HCT116 (cell line): ENCODE measurements around the gene GAB4. TPM values are rescaled to one million over a fixed set of nuclear protein-coding genes. Genes with fewer than 3 reads are reported as not detected.

Experiments used
- ATAC-seq: fragments of 200-7000 bp; cut with Tn5 transposase; 2 replicates; pipeline ENCODE4 v1.9.1; 2020; ENCODE audit warnings: mild to moderate bottlenecking, moderate library complexity
- BruUV-seq: library from RNA; stranded (reverse); fragments of 400-500 nt; replicated peaks from 2 replicates; lab custom pipeline; 2021; lab: Mats Ljungman, UMichigan
- CTCF ChIA-PET: fragments of 300-600 bp; sonication (Branson Sonifier 250); formaldehyde crosslinking; loops from one replicate; lab custom pipeline; 2021; ENCODE audit warnings: antibody characterized with exemption; lab: Charles Lee
- POLR2A ChIA-PET: fragments of 300-600, 350-600 bp; sonication (Branson Sonifier 250); formaldehyde crosslinking; loops from one replicate; lab custom pipeline; 2021; ENCODE audit warnings: antibody characterized with exemption; lab: Charles Lee
- RAD21 ChIA-PET, 2 experiments: fragments of 300-600 bp; sonication (Branson Sonifier 250); formaldehyde crosslinking; loops; one replicate each; lab custom pipeline; 2023; ENCODE audit warnings: low total read pairs in 2 of 2; ENCODE audit not compliant: uncharacterized antibody in 2 of 2, unreplicated experiment in 2 of 2, low non-redundant PET in 1 of 2; lab: Charles Lee
- DNase-seq: peaks from one replicate; pipeline ENCODE4 v3.0.0-alpha.2; 2010; ENCODE audit warnings: low read depth, low spot score
- H2AFZ ChIP-seq: fragments of 200-600 bp; shearing (Covaris generic), sonication (generic); 2 replicates; pipeline ENCODE4 v1.6.1; 2017; ENCODE audit warnings: low read depth, mixed run types, mixed read lengths, antibody characterized with exemption, low read length; ENCODE audit not compliant: poor library complexity, severe bottlenecking
- H3K27ac ChIP-seq: 2 replicates; pipeline ENCODE4 v1.5.1; 2012; ENCODE audit warnings: low read depth, low read length
- H3K27me3 ChIP-seq: fragments of 200-600 bp; sonication (generic); 2 replicates; pipeline ENCODE4 v1.6.1; 2016; ENCODE audit warnings: mixed run types, low read length, mixed read lengths; ENCODE audit not compliant: insufficient read depth
- H3K36me3 ChIP-seq, 2 experiments: fragments of 200-500 bp in 1 of 2; fragments of 200-600 bp in 1 of 2; sonication (Bioruptor generic) in 1 of 2; sonication (generic) in 1 of 2; 2 replicates each; pipeline versions ENCODE4 v1.5.1 to v1.6.1; 2014 to 2016; ENCODE audit warnings: low read length in 2 of 2, inconsistent platforms in 1 of 2, mixed read lengths in 1 of 2, mixed run types in 1 of 2; ENCODE audit not compliant: insufficient read depth in 2 of 2, control insufficient read depth in 1 of 2
- H3K4me1 ChIP-seq, 2 experiments: fragments of 200-600 bp in 1 of 2; sonication (generic) in 1 of 2; 2 replicates each; pipeline versions ENCODE4 v1.5.1 to v1.6.1; 2012 to 2017; ENCODE audit warnings: low read length in 2 of 2, inconsistent platforms in 1 of 2, mild to moderate bottlenecking in 1 of 2, mixed read lengths in 1 of 2, mixed run types in 1 of 2, moderate library complexity in 1 of 2; ENCODE audit not compliant: insufficient read depth in 2 of 2, control insufficient read depth in 1 of 2
- H3K4me2 ChIP-seq: fragments of 200-600 bp; sonication (generic); 2 replicates; pipeline ENCODE4 v1.6.1; 2017; ENCODE audit warnings: mixed run types, low read length, mixed read lengths
- H3K4me3 ChIP-seq, 2 experiments: fragments of 200-600 bp in 1 of 2; sonication (generic) in 1 of 2; replicated peaks in 1 of 2; 2 replicates each; pipeline ENCODE4 v1.5.1; 2011 to 2016; ENCODE audit warnings: low read length in 2 of 2, control low read depth in 1 of 2, low read depth in 1 of 2, mild to moderate bottlenecking in 1 of 2, mixed read lengths in 1 of 2, mixed run types in 1 of 2
- H3K79me2 ChIP-seq: fragments of 200-600 bp; sonication (generic); 2 replicates; pipeline ENCODE4 v1.6.1; 2017; ENCODE audit warnings: mild to moderate bottlenecking, mixed run types, low read length, moderate library complexity, mixed read lengths; ENCODE audit not compliant: insufficient read depth
- H3K9ac ChIP-seq: fragments of 200-600 bp; sonication (generic); 2 replicates; pipeline ENCODE4 v1.6.1; 2016; ENCODE audit warnings: low read length, mixed read lengths
- H3K9me2 ChIP-seq: fragments of 200-600 bp; sonication (generic), shearing (Covaris generic); 2 replicates; pipeline ENCODE4 v1.6.1; 2017; ENCODE audit warnings: mixed run types, mild to moderate bottlenecking, moderate library complexity; ENCODE audit not compliant: insufficient read depth
- H3K9me3 ChIP-seq, 2 experiments: fragments of 200-500 bp in 1 of 2; fragments of 200-600 bp in 1 of 2; sonication (Bioruptor generic) in 1 of 2; sonication (generic) in 1 of 2; 2 replicates each; pipeline ENCODE4 v1.6.1; 2014 to 2017; ENCODE audit warnings: low read length in 2 of 2, mixed read lengths in 2 of 2, inconsistent platforms in 1 of 2, low read depth in 1 of 2, mild to moderate bottlenecking in 1 of 2, mixed run types in 1 of 2, moderate library complexity in 1 of 2; ENCODE audit not compliant: control insufficient read depth in 1 of 2, insufficient read depth in 1 of 2
- H4K20me1 ChIP-seq: fragments of 200-600 bp; sonication (generic), shearing (Covaris generic); 2 replicates; pipeline ENCODE4 v1.6.1; 2017; ENCODE audit warnings: mixed run types, mild to moderate bottlenecking, moderate library complexity; ENCODE audit not compliant: insufficient read depth
- ATF3 ChIP-seq: IDR thresholded peaks from 2 replicates; pipeline ENCODE4 v1.6.1; 2012
- CBX3 ChIP-seq: IDR thresholded peaks from 2 replicates; pipeline ENCODE4 v1.6.1; 2012; ENCODE audit warnings: low read depth
- CEBPB ChIP-seq: IDR thresholded peaks from 2 replicates; pipeline ENCODE4 v1.6.1; 2012; ENCODE audit warnings: low read depth
- CTCF ChIP-seq, 3 experiments: fragments of 200-600 bp in 1 of 3; sonication (generic) in 1 of 3; IDR thresholded peaks in 2 of 3; conservative IDR thresholded peaks in 1 of 3; 2 replicates each; pipeline ENCODE4 v1.5.1; 2012 to 2017; ENCODE audit warnings: low read depth in 2 of 3, low read length in 2 of 3, antibody characterized with exemption in 1 of 3, borderline replicate concordance in 1 of 3, control low read depth in 1 of 3, mild to moderate bottlenecking in 1 of 3, mixed read lengths in 1 of 3, mixed run types in 1 of 3, moderate library complexity in 1 of 3; ENCODE audit not compliant: insufficient read depth in 1 of 3
- EGR1 ChIP-seq: IDR thresholded peaks from 2 replicates; pipeline ENCODE4 v1.6.1; 2012; ENCODE audit warnings: low read depth
- ELF1 ChIP-seq: IDR thresholded peaks from 2 replicates; pipeline ENCODE4 v1.6.1; 2012; ENCODE audit warnings: low read depth, borderline replicate concordance
- EZH2 ChIP-seq: fragments of 200-600 bp; sonication (generic); IDR thresholded peaks from 2 replicates; pipeline ENCODE4 v1.6.1; 2017; ENCODE audit warnings: antibody characterized with exemption, mixed run types
- EZH2phosphoT487 ChIP-seq: fragments of 200-600 bp; IDR thresholded peaks from 2 replicates; pipeline ENCODE4 v1.6.1; 2018; ENCODE audit warnings: antibody characterized with exemption, borderline replicate concordance
- FOSL1 ChIP-seq: IDR thresholded peaks from 2 replicates; pipeline ENCODE4 v1.6.1; 2012; ENCODE audit warnings: low read depth
- MAX ChIP-seq: IDR thresholded peaks from 2 replicates; pipeline ENCODE4 v1.6.1; 2012
- POLR2A ChIP-seq: IDR thresholded peaks from 2 replicates; pipeline ENCODE4 v1.7.0; 2011; ENCODE audit warnings: borderline replicate concordance; ENCODE audit not compliant: insufficient read depth, insufficient read length; ENCODE audit errors: extremely low read depth
- RAD21 ChIP-seq: IDR thresholded peaks from 2 replicates; pipeline ENCODE4 v1.6.1; 2012; ENCODE audit warnings: low read depth, mild to moderate bottlenecking
- REST ChIP-seq: IDR thresholded peaks from 2 replicates; pipeline ENCODE4 v1.6.1; 2012; ENCODE audit warnings: low read depth
- SIN3A ChIP-seq: IDR thresholded peaks from 2 replicates; pipeline ENCODE4 v1.6.1; 2012; ENCODE audit warnings: low read depth
- SP1 ChIP-seq: IDR thresholded peaks from 2 replicates; pipeline ENCODE4 v1.6.1; 2012; ENCODE audit warnings: low read depth
- SRF ChIP-seq: IDR thresholded peaks from 2 replicates; pipeline ENCODE4 v1.6.1; 2012; ENCODE audit warnings: low read depth
- TCF7L2 ChIP-seq: IDR thresholded peaks from 2 replicates; pipeline ENCODE4 v1.7.0; 2011; ENCODE audit warnings: borderline replicate concordance, inconsistent platforms; ENCODE audit not compliant: insufficient read depth, insufficient read length; ENCODE audit errors: extremely low read depth
- ZFX ChIP-seq: fragments of 450-650 bp; IDR thresholded peaks from 2 replicates; pipeline ENCODE4 v1.6.1; 2017
- intact Hi-C: fragments of 100-400 bp; cut with micrococcal nuclease; formaldehyde crosslinking; loops from 2 replicates; pipeline ENCODE4 v1.10.0; 2022
- total RNA-seq: library from RNA; stranded (reverse); gene quantifications from one replicate; pipeline ENCODE4 v1.2.1, GENCODE V29; 2021; ENCODE audit not compliant: unreplicated experiment

Gene GAB4
- total RNA-seq, 1 experiment from 2014 or later: not detected

- ATAC-seq: no peak
- RAD21 ChIA-PET: no interaction called here
Observed at GRCh38 chr22:16962501-16962900, 45.5 kb downstream of the GAB4 start.

More at GRCh38 chr22:16962501-16962900, 45.5 kb downstream of the GAB4 start:
- no peaks in the 10 kb centered on the region for H3K9me2 ChIP-seq
- H4K20me1 ChIP-seq: no peaks in the 10 kb centered on the region
- H3K9ac ChIP-seq: no peak overlapping the region
- intact Hi-C loops: no loop called here
- CTCF ChIA-PET: no interaction called here
- no peak overlapping the region for H3K4me3 ChIP-seq
- H3K27me3 ChIP-seq: no peaks in the 10 kb centered on the region
- TF ChIP-seq ZFX: no peak
- no peak for TF ChIP-seq EZH2
- TF ChIP-seq SIN3A: no peak
- no peak for TF ChIP-seq SP1
- TF ChIP-seq CEBPB: no peak
- no peak for TF ChIP-seq RAD21
- TF ChIP-seq CTCF (IDR thresholded peaks at IDR 0.05 in 2 of 3, conservative IDR thresholded peaks at IDR 0.05 in 1 of 3; ENCODE audit: borderline replicate concordance in 1 of 3, insufficient read depth in 1 of 3, low read depth in 2 of 3, low read length in 2 of 3): no peak
- no peak for TF ChIP-seq ATF3
- TF ChIP-seq MAX: no peak
- TF ChIP-seq ELF1: no peak
- TF ChIP-seq FOSL1: no peak
- TF ChIP-seq SRF: no peak
- no peak for TF ChIP-seq POLR2A
- no peak for TF ChIP-seq CBX3
- no peak for TF ChIP-seq TCF7L2
- TF ChIP-seq EGR1: no peak
- TF ChIP-seq REST: no peak
- TF ChIP-seq EZH2phosphoT487: no peak
- TF ChIP-seq, all 23 proteins: peak for 0
- POLR2A ChIA-PET: no interaction called here
- H2AFZ ChIP-seq: no peak overlapping the region
- H3K79me2 ChIP-seq: no peaks in the 10 kb centered on the region
- no peak for DNase-seq
- H3K36me3 ChIP-seq: no peaks in the 10 kb centered on the region
- no TSS peak for BruUV-seq
- H3K27ac ChIP-seq: no peak overlapping the region
- no peaks in the 10 kb centered on the region for H3K9me3 ChIP-seq
- no peaks in the 10 kb centered on the region for H3K4me1 ChIP-seq
- H3K4me2 ChIP-seq: no peak overlapping the region
